ENCODE data around the gene CGB3. TPM values are rescaled to one million over a fixed set of nuclear protein-coding genes. Genes with fewer than 3 reads are reported as not detected.

Gene CGB3
- total RNA-seq, 1 experiment from 2014 or later: not detected

- no peak for DNase-seq (ENCODE audit: low read depth, low spot score)
- Histone ChIP-seq H4K20me1 (ENCODE audit: insufficient read depth) (no peaks in the 10 kb centered on the region), H2AFZ (ENCODE audit: low read depth, low read length, poor library complexity, severe bottlenecking) (no peak overlapping the region), H3K79me2 (ENCODE audit: insufficient read depth, low read length) (peaks cover 9% of the 10 kb centered on the region), H3K27me3 (ENCODE audit: insufficient read depth, low read length) (no peaks in the 10 kb centered on the region), H3K36me3 (ENCODE audit: control insufficient read depth in 1 of 2, insufficient read depth in 2 of 2, low read length in 2 of 2) (peaks cover 17 to 31% of the 10 kb centered on the region in 2 experiments; a peak in 3 of 4 replicates), H3K9me2 (ENCODE audit: insufficient read depth) (no peaks in the 10 kb centered on the region), H3K9me3 (ENCODE audit: control insufficient read depth in 1 of 2, insufficient read depth in 1 of 2, low read depth in 1 of 2, low read length in 2 of 2) (no peaks in the 10 kb centered on the region), H3K27ac (ENCODE audit: low read depth, low read length) (no peak overlapping the region), H3K9ac (ENCODE audit: low read length) (no peak overlapping the region), H3K4me3 (replicated peaks in 1 of 2; ENCODE audit: low read depth in 1 of 2, low read length in 2 of 2) (no peak overlapping the region), H3K4me1 (ENCODE audit: control insufficient read depth in 1 of 2, insufficient read depth in 2 of 2, low read length in 2 of 2) (peaks cover 0 to 3% of the 10 kb centered on the region in 2 experiments; a peak in 1 of 4 replicates), H3K4me2 (ENCODE audit: low read length) (no peak overlapping the region)
- intact Hi-C loops (cut with micrococcal nuclease): no loop called here
- RAD21 ChIA-PET (ENCODE audit: low non-redundant PET in 1 of 2, low total read pairs in 2 of 2, uncharacterized antibody in 2 of 2, unreplicated experiment in 2 of 2): no interaction called here
- POLR2A ChIA-PET: no interaction called here
- no peak for TF ChIP-seq SP1 (IDR thresholded peaks at IDR 0.05; ENCODE audit: low read depth)
- TF ChIP-seq FOSL1 (IDR thresholded peaks at IDR 0.05; ENCODE audit: low read depth): no peak
- TF ChIP-seq POLR2AphosphoS5 (IDR thresholded peaks at IDR 0.05; ENCODE audit: low read depth, low read length): no peak
- TF ChIP-seq ZBTB33 (IDR thresholded peaks at IDR 0.05; ENCODE audit: extremely low read depth, insufficient replicate concordance, low read length): no peak
- TF ChIP-seq EZH2phosphoT487 (IDR thresholded peaks at IDR 0.05; ENCODE audit: borderline replicate concordance): no peak
- no peak for TF ChIP-seq TCF7L2 (IDR thresholded peaks at IDR 0.05; ENCODE audit: borderline replicate concordance, extremely low read depth, insufficient read depth, insufficient read length)
- TF ChIP-seq ELF1 (IDR thresholded peaks at IDR 0.05; ENCODE audit: borderline replicate concordance, low read depth): no peak
- TF ChIP-seq SIN3A (IDR thresholded peaks at IDR 0.05; ENCODE audit: low read depth): no peak
- no peak for TF ChIP-seq POLR2A (IDR thresholded peaks at IDR 0.05; ENCODE audit: borderline replicate concordance, extremely low read depth, insufficient read depth, insufficient read length)
- no peak for TF ChIP-seq ZFX (IDR thresholded peaks at IDR 0.05)
- TF ChIP-seq RAD21 (IDR thresholded peaks at IDR 0.05; ENCODE audit: low read depth): no peak
- TF ChIP-seq CBX3 (IDR thresholded peaks at IDR 0.05; ENCODE audit: low read depth): no peak
- no peak for TF ChIP-seq ZNF274 (IDR thresholded peaks at IDR 0.05; ENCODE audit: low read depth, low read length)
- TF ChIP-seq CEBPB (IDR thresholded peaks at IDR 0.05; ENCODE audit: low read depth): no peak
- ATAC-seq: no peak
- CTCF ChIA-PET: interaction anchor here (0.6 to 1.3 kb wide), 2 partner anchors 16 to 1456 kb away, joined by 3 to 7 read pairs; no protein-coding TSS in a partner anchor
- BruUV-seq (replicated peaks): no TSS peak
These were observed 37.9 kb downstream of the CGB3 start for GRCh38 chr19:48986211-48986610.

Data from HCT116 (cell line).